Caco-2 (cell line): ENCODE measurements around the gene RNU6-9. TPM values are rescaled to one million over a fixed set of nuclear protein-coding genes. Genes with fewer than 3 reads are reported as not detected.

ENCODE experiments used
- BruUV-seq: library from RNA; stranded (reverse); fragments of 400-500 nt; replicated peaks from 2 replicates; lab custom pipeline; 2021; lab: Mats Ljungman, UMichigan
- CTCF ChIA-PET: fragments of 300-600 bp; sonication (Branson Sonifier 250); formaldehyde crosslinking; loops from one replicate; lab custom pipeline; 2022; ENCODE audit warnings: antibody characterized with exemption; lab: Charles Lee
- POLR2A ChIA-PET: fragments of 300-600 bp; sonication (Branson Sonifier 250); formaldehyde crosslinking; loops from one replicate; lab custom pipeline; 2022; ENCODE audit warnings: antibody characterized with exemption; lab: Charles Lee
- DNase-seq, 2 experiments: peaks; one replicate each; pipeline versions ENCODE4 v3.0.0 to v3.0.0-alpha.2; 2020 to 2022
- H3K27me3 ChIP-seq: replicated peaks from 2 replicates; pipeline ENCODE4 v1.6.0; 2011; ENCODE audit warnings: low read length; ENCODE audit not compliant: control insufficient read depth, insufficient read depth
- H3K36me3 ChIP-seq: 2 replicates; pipeline ENCODE4 v1.5.1; 2011; ENCODE audit warnings: low read length; ENCODE audit not compliant: control insufficient read depth, insufficient read depth
- H3K4me1 ChIP-seq: fragments of 250-450 bp; sonication (Bioruptor Pico); 2 replicates; pipeline ENCODE4 v1.5.1; 2020; ENCODE audit warnings: mild to moderate bottlenecking
- H3K4me3 ChIP-seq: 2 replicates; pipeline ENCODE4 v1.5.1; 2011; ENCODE audit warnings: low read depth, mild to moderate bottlenecking, control low read depth, low read length
- H3K9me3 ChIP-seq: fragments of 250-450 bp; sonication (Bioruptor Pico); 2 replicates; pipeline ENCODE4 v1.5.1; 2020; ENCODE audit warnings: mild to moderate bottlenecking, moderate library complexity
- H3K27ac Mint-ChIP-seq: one replicate; pipeline ENCODE4 v1.8.0; 2022; ENCODE audit warnings: mixed read lengths; ENCODE audit not compliant: unreplicated experiment
- H3K27me3 Mint-ChIP-seq: one replicate; pipeline ENCODE4 v1.8.0; 2022; ENCODE audit warnings: mixed read lengths; ENCODE audit not compliant: insufficient read depth, unreplicated experiment
- H3K36me3 Mint-ChIP-seq: one replicate; pipeline ENCODE4 v1.8.0; 2022; ENCODE audit warnings: mild to moderate bottlenecking, mixed read lengths; ENCODE audit not compliant: insufficient read depth, unreplicated experiment
- H3K4me1 Mint-ChIP-seq: one replicate; pipeline ENCODE4 v1.8.0; 2022; ENCODE audit warnings: low read depth, mixed read lengths; ENCODE audit not compliant: unreplicated experiment
- H3K4me3 Mint-ChIP-seq: one replicate; pipeline ENCODE4 v1.8.0; 2022; ENCODE audit warnings: mild to moderate bottlenecking, moderate library complexity, mixed read lengths; ENCODE audit not compliant: unreplicated experiment
- H3K9me3 Mint-ChIP-seq: one replicate; pipeline ENCODE4 v1.8.0; 2022; ENCODE audit warnings: mixed read lengths; ENCODE audit not compliant: unreplicated experiment
- CTCF ChIP-seq, 2 experiments: fragments of 200-600 bp in 1 of 2; IDR thresholded peaks; 1 replicate in 1 of 2; 2 replicates in 1 of 2; pipeline versions ENCODE4 v1.5.1 to v1.8.0; 2011 to 2022; ENCODE audit warnings: antibody characterized with exemption in 1 of 2, control low read depth in 1 of 2, inconsistent platforms in 1 of 2, low read depth in 1 of 2, low read length in 1 of 2, mild to moderate bottlenecking in 1 of 2, moderate library complexity in 1 of 2; ENCODE audit not compliant: insufficient read depth in 1 of 2, severe bottlenecking in 1 of 2, unreplicated experiment in 1 of 2
- intact Hi-C: fragments of 100-400 bp; cut with micrococcal nuclease; formaldehyde crosslinking; loops from one replicate; pipeline ENCODE4 v1.10.0; 2022; ENCODE audit not compliant: unreplicated experiment
- total RNA-seq: library from RNA; stranded (reverse); gene quantifications from 2 replicates; pipeline ENCODE4 v1.2.3, GENCODE V29; 2022

Gene RNU6-9
- total RNA-seq, 1 experiment from 2014 or later, result not detected

- ChIA-PET POLR2A (no interaction called here), CTCF (interaction anchor here (0.7 to 1.0 kb wide), 2 partner anchors 102 to 105 kb away, joined by 3 to 4 read pairs; no protein-coding TSS in a partner anchor)
- no peak for TF ChIP-seq CTCF (IDR thresholded peaks at IDR 0.05; ENCODE audit: insufficient read depth in 1 of 2, low read depth in 1 of 2, low read length in 1 of 2, severe bottlenecking in 1 of 2, unreplicated experiment in 1 of 2)
- no peak overlapping the region for H3K27ac Mint-ChIP-seq
- no peaks in the 10 kb centered on the region for H3K9me3 Mint-ChIP-seq
- Histone ChIP-seq H3K4me3 (no peak overlapping the region), H3K9me3 (no peaks in the 10 kb centered on the region), H3K36me3 (0 out of 2 replicates have a peak, but pooled peaks cover 1% of the 10 kb centered on the region), H3K4me1 (peaks cover 14% of the 10 kb centered on the region), H3K27me3 (no peaks in the 10 kb centered on the region)
- DNase-seq, result no peak
- BruUV-seq, result no TSS peak
- H3K36me3 Mint-ChIP-seq, result peaks cover 53% of the 10 kb centered on the region
- H3K27me3 Mint-ChIP-seq, result no peaks in the 10 kb centered on the region
- H3K4me3 Mint-ChIP-seq, result no peak overlapping the region
- intact Hi-C loops, result no loop called here
- H3K4me1 Mint-ChIP-seq, result no peaks in the 10 kb centered on the region
These were observed 13.4 kb upstream of the RNU6-9 start for GRCh38 chr19:879711-880438.

- BruUV-seq, result no TSS peak
- H3K4me3 ChIP-seq, result no peak overlapping the region
- no peaks in the 10 kb centered on the region for H3K4me1 Mint-ChIP-seq
- no peaks in the 10 kb centered on the region for H3K9me3 ChIP-seq
- no peaks in the 10 kb centered on the region for H3K27me3 Mint-ChIP-seq
- ChIA-PET POLR2A (no interaction called here), CTCF (interaction anchor here (0.7 kb wide), 1 partner anchor 135 kb away, joined by 3 read pairs; no protein-coding TSS in a partner anchor)
- no peak for TF ChIP-seq CTCF (IDR thresholded peaks at IDR 0.05; ENCODE audit: insufficient read depth in 1 of 2, low read depth in 1 of 2, low read length in 1 of 2, severe bottlenecking in 1 of 2, unreplicated experiment in 1 of 2)
- no peaks in the 10 kb centered on the region for H3K9me3 Mint-ChIP-seq
- no peak overlapping the region for H3K27ac Mint-ChIP-seq
- 0 out of 2 replicates have a peak, but pooled peaks cover 1% of the 10 kb centered on the region for H3K36me3 ChIP-seq
- peaks cover 45% of the 10 kb centered on the region for H3K36me3 Mint-ChIP-seq
- H3K4me3 Mint-ChIP-seq, result no peak overlapping the region
- no peak for DNase-seq
- peaks cover 14% of the 10 kb centered on the region for H3K4me1 ChIP-seq
- intact Hi-C loops, result no loop called here
- H3K27me3 ChIP-seq, result no peaks in the 10 kb centered on the region
These were observed 11.8 kb upstream of the RNU6-9 start for GRCh38 chr19:881385-882071.

GRCh38 chr19:882871-883497 is 10.3 kb upstream of the RNU6-9 start:
- Histone ChIP-seq H3K4me3 (no peak overlapping the region), H3K4me1 (peaks cover 14% of the 10 kb centered on the region), H3K27me3 (no peaks in the 10 kb centered on the region), H3K36me3 (0 out of 2 replicates have a peak, but pooled peaks cover 1% of the 10 kb centered on the region), H3K9me3 (no peaks in the 10 kb centered on the region)
- DNase-seq, result no peak
- no peak overlapping the region for H3K4me3 Mint-ChIP-seq
- CTCF ChIA-PET, result no interaction called here
- no peaks in the 10 kb centered on the region for H3K27me3 Mint-ChIP-seq
- H3K9me3 Mint-ChIP-seq, result no peaks in the 10 kb centered on the region
- no peaks in the 10 kb centered on the region for H3K4me1 Mint-ChIP-seq
- intact Hi-C loops, result no loop called here
- peak overlapping the region; percentile 57 for H3K27ac Mint-ChIP-seq
- H3K36me3 Mint-ChIP-seq, result peaks cover 55% of the 10 kb centered on the region
- POLR2A ChIA-PET, result no interaction called here
- TF ChIP-seq CTCF (IDR thresholded peaks at IDR 0.05; ENCODE audit: insufficient read depth in 1 of 2, low read depth in 1 of 2, low read length in 1 of 2, severe bottlenecking in 1 of 2, unreplicated experiment in 1 of 2), result no peak
- BruUV-seq, result no TSS peak
